ENCODE results near the gene ENOX1.

ENOX1 gene

DNA sequence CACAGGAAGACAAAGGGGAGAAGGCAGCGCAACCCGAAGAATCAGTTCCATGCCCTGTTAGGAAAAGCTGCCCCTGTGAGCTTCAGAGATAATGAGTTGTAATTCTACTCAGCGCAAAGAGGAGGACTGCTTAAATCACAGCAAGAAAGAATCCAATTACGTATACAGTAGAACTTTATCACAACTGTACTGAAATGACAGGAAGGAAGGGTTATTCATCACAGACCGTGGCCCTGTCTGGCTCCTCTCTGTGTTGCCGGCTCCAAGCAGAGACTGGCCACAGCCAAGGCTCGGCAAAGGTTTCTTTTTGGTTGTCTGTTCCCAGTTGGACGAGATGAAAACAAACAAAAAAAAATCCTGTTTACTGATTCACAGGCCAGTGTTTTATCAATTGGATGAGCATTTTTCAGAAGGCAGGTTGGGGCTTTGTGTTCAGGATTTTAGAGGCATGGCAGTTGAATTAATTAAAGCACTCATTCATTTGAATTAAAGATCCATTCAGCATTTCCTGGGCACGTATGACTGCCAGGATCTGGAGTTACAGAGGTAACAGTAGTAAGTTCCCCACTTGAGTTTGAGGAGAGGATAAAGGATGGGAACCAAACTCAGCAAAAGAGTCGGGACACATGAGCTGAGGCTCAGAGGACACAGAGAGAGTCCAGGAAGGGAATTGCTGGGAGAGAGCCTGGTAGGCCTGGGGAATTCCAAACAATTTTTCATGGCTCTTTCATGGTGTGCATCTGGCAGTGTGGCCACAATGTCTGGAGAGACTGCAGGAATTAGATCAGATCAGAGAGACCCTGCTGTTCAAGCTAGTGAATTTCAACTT lies 422.3 kb downstream of the ENOX1 start:
- TF ChIP-seq, protein P1, sequence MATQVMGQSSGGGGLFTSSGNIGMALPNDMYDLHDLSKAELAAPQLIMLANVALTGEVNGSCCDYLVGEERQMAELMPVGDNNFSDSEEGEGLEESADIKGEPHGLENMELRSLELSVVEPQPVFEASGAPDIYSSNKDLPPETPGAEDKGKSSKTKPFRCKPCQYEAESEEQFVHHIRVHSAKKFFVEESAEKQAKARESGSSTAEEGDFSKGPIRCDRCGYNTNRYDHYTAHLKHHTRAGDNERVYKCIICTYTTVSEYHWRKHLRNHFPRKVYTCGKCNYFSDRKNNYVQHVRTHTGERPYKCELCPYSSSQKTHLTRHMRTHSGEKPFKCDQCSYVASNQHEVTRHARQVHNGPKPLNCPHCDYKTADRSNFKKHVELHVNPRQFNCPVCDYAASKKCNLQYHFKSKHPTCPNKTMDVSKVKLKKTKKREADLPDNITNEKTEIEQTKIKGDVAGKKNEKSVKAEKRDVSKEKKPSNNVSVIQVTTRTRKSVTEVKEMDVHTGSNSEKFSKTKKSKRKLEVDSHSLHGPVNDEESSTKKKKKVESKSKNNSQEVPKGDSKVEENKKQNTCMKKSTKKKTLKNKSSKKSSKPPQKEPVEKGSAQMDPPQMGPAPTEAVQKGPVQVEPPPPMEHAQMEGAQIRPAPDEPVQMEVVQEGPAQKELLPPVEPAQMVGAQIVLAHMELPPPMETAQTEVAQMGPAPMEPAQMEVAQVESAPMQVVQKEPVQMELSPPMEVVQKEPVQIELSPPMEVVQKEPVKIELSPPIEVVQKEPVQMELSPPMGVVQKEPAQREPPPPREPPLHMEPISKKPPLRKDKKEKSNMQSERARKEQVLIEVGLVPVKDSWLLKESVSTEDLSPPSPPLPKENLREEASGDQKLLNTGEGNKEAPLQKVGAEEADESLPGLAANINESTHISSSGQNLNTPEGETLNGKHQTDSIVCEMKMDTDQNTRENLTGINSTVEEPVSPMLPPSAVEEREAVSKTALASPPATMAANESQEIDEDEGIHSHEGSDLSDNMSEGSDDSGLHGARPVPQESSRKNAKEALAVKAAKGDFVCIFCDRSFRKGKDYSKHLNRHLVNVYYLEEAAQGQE (IDR thresholded peaks at IDR 0.05; ENCODE audit: insufficient read depth in 1 of 2, low read depth in 2 of 2, low read length in 2 of 2), result no peak
- TF ChIP-seq SIN3A (IDR thresholded peaks at IDR 0.05; ENCODE audit: borderline replicate concordance, insufficient read depth, low read length) (no peak), TAF1 (IDR thresholded peaks at IDR 0.05; ENCODE audit: borderline replicate concordance, insufficient read depth, low read length) (no peak), POLR2AphosphoS5 (IDR thresholded peaks at IDR 0.05; ENCODE audit: low read depth, low read length) (no peak), FOXP2 (optimal IDR thresholded peaks at IDR 0.05; ENCODE audit: borderline replicate concordance, extremely low read depth, extremely low read length, insufficient read depth) (no peak)

DNA sequence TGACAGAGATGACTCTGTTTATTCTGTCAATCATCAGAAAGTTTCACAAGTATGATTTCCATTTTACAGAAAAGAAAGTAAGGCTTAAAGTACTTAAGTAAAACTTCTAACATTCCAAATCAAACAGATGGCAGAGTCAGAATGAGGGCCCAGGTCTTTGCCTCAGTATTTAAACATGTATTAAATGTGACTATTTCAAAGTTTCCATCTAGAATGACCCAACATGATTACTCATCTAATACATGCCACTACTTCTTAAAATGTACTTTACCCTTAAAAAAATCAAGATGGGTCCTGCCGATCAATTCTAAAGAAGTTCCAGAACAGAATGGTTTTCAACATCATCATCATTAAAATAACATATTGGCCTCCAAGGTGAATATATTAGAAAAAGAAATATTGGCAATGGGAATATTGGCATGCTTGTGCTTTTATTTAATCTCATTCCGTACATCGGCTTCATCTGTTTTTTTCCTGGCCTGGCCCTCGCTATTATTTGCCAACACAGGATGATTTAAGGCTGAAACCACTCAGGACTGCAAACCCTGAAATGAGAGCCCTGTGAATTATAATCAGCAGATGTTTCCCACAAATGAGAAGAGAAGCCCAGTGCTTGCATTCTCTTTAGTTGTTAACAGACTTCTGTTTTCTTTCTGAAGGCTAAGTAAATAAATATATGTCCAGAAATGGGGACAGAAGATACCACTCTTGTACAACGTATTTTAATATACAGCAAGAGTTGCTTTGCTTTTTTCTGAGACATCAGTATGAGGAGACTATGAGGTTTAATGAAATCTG lies 423.4 kb downstream of the ENOX1 start:
- TF ChIP-seq, protein P1 (IDR thresholded peaks at IDR 0.05; ENCODE audit: insufficient read depth in 1 of 2, low read depth in 2 of 2, low read length in 2 of 2), result no peak
- TF ChIP-seq TAF1 (IDR thresholded peaks at IDR 0.05; ENCODE audit: borderline replicate concordance, insufficient read depth, low read length) (no peak), FOXP2 (optimal IDR thresholded peaks at IDR 0.05; ENCODE audit: borderline replicate concordance, extremely low read depth, extremely low read length, insufficient read depth) (no peak), POLR2AphosphoS5 (IDR thresholded peaks at IDR 0.05; ENCODE audit: low read depth, low read length) (no peak), SIN3A (IDR thresholded peaks at IDR 0.05; ENCODE audit: borderline replicate concordance, insufficient read depth, low read length) (no peak)

DNA sequence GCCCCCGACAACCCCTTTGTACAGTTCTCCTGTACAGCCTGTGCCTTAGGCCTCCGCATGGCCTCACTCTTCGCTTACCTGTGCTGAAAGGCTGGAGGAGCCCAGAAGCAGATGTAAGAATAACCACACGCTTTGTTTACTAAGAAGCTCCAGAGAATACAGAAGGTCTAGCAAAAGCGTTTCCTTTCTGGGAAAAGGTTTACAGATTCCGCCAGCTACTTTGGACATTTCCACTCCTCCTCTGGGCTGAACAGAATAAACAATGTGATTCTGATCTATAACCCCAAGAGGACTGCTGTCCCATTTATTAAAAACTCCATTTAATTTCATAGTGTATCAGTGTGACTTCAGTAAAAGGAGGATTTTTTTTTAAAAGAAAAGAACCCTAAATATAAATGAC lies 424.2 kb downstream of the ENOX1 start:
- no peak for TF ChIP-seq FOXP2 (optimal IDR thresholded peaks at IDR 0.05; ENCODE audit: borderline replicate concordance, extremely low read depth, extremely low read length, insufficient read depth)
- no peak for TF ChIP-seq SIN3A (IDR thresholded peaks at IDR 0.05; ENCODE audit: borderline replicate concordance, insufficient read depth, low read length)
- TF ChIP-seq, protein P1 (IDR thresholded peaks at IDR 0.05; ENCODE audit: insufficient read depth in 1 of 2, low read depth in 2 of 2, low read length in 2 of 2), result no peak
- TF ChIP-seq POLR2AphosphoS5 (IDR thresholded peaks at IDR 0.05; ENCODE audit: low read depth, low read length), result no peak
- TF ChIP-seq TAF1 (IDR thresholded peaks at IDR 0.05; ENCODE audit: borderline replicate concordance, insufficient read depth, low read length), result no peak

DNA sequence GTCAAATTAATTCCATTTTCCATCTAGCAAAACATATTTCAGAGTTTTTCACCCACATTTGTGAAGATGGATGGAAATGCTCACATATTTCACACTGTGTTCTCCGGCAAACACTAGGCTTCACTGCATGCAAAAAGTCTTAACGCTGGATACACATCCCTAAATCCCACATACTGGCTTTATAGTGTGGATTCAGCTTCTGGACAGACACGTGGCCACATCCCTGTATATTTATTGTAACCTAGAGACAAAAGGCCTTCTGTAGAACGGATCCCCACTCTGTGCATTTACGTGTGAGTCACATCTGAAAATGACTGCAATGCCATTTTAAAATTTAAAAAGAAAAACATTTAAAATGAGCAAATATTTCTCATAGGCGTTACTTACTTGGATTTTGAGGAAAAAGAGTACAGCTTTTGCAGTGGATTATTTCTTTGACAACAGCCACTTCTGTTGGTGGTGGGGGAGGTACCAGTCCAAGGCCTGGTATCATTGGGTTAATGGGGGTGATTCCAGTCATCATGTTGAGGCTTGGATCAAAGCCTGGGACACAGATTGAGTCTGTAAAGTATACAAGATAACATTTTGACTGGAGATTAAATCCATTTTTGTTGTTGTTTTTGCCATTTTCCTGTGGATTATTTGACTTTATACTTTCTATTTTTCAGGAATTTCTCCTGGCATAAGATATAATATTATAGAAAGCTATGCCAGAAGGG lies 425.7 kb downstream of the ENOX1 start:
- no peak for TF ChIP-seq TAF1 (IDR thresholded peaks at IDR 0.05; ENCODE audit: borderline replicate concordance, insufficient read depth, low read length)
- TF ChIP-seq SIN3A (IDR thresholded peaks at IDR 0.05; ENCODE audit: borderline replicate concordance, insufficient read depth, low read length), result no peak
- TF ChIP-seq, protein P1 (IDR thresholded peaks at IDR 0.05; ENCODE audit: insufficient read depth in 1 of 2, low read depth in 2 of 2, low read length in 2 of 2), result no peak
- no peak for TF ChIP-seq POLR2AphosphoS5 (IDR thresholded peaks at IDR 0.05; ENCODE audit: low read depth, low read length)
- no peak for TF ChIP-seq FOXP2 (optimal IDR thresholded peaks at IDR 0.05; ENCODE audit: borderline replicate concordance, extremely low read depth, extremely low read length, insufficient read depth)

Measured in PFSK-1 (cell line).